PC-3 (cell line): ENCODE data around the gene CLTA. TPM values are rescaled to one million over a fixed set of nuclear protein-coding genes. Genes with fewer than 3 reads are reported as not detected.
"Not testable (repeated sequence)": the region's sequence is repeated elsewhere in the genome, so short reads cannot be mapped to it uniquely, and the experiment has no call there.

Experiments
- ATAC-seq: fragments of 200-7000 bp; cut with Tn5 transposase; 2 replicates; pipeline ENCODE4 v1.9.1; 2020; ENCODE audit warnings: mild to moderate bottlenecking, moderate library complexity
- BruUV-seq: library from RNA; stranded (reverse); fragments of 400-500 nt; replicated peaks from 2 replicates; lab custom pipeline; 2021; lab: Mats Ljungman, UMichigan
- CTCF ChIA-PET: fragments of 300-600 bp; sonication (Branson Sonifier 250); formaldehyde crosslinking; loops from one replicate; lab custom pipeline; 2022; ENCODE audit warnings: antibody characterized with exemption; lab: Charles Lee
- POLR2A ChIA-PET: fragments of 300-600 bp; sonication (Branson Sonifier 250); formaldehyde crosslinking; loops from one replicate; lab custom pipeline; 2022; ENCODE audit warnings: antibody characterized with exemption; ENCODE audit not compliant: unreplicated experiment; lab: Charles Lee
- DNase-seq: peaks from one replicate; pipeline ENCODE4 v3.0.0-alpha.2; 2015
- H2AFZ ChIP-seq: fragments of 300-600 bp; sonication (generic); 2 replicates; pipeline ENCODE4 v1.6.0; 2016; ENCODE audit warnings: antibody characterized with exemption, low read length
- H3F3A ChIP-seq: fragments of 300-600 bp; sonication (generic); one replicate; pipeline ENCODE4 v1.6.0; 2017; ENCODE audit warnings: antibody characterized with exemption, low read length, control low read depth, mild to moderate bottlenecking; ENCODE audit not compliant: unreplicated experiment
- H3K27ac ChIP-seq: fragments of 300-600 bp; sonication (generic); 2 replicates; pipeline ENCODE4 v1.5.1; 2016; ENCODE audit warnings: mild to moderate bottlenecking, low read length
- H3K27me3 ChIP-seq: fragments of 300-600 bp; sonication (generic); 2 replicates; pipeline ENCODE4 v1.6.1; 2016; ENCODE audit warnings: low read length, mixed read lengths
- H3K36me3 ChIP-seq: fragments of 300-600 bp; sonication (generic); 2 replicates; pipeline ENCODE4 v1.6.1; 2016; ENCODE audit warnings: low read depth, mixed run types, low read length, mixed read lengths
- H3K4me1 ChIP-seq: fragments of 300-600 bp; sonication (generic); 2 replicates; pipeline ENCODE4 v1.5.1; 2016; ENCODE audit warnings: low read length; ENCODE audit not compliant: insufficient read depth
- H3K4me2 ChIP-seq: fragments of 300-600 bp; sonication (generic); 2 replicates; pipeline ENCODE4 v1.6.0; 2016; ENCODE audit warnings: low read length
- H3K4me3 ChIP-seq: fragments of 300-600 bp; sonication (generic); 2 replicates; pipeline ENCODE4 v1.5.1; 2016; ENCODE audit warnings: mild to moderate bottlenecking, low read length, mixed read lengths
- H3K79me2 ChIP-seq: fragments of 300-600 bp; sonication (generic); 2 replicates; pipeline ENCODE4 v1.6.1; 2017; ENCODE audit warnings: low read length, mixed read lengths
- H3K9ac ChIP-seq: fragments of 300-600 bp; sonication (generic); 2 replicates; pipeline ENCODE4 v1.6.0; 2016; ENCODE audit warnings: mild to moderate bottlenecking, low read length
- H3K9me2 ChIP-seq: fragments of 300-600 bp; sonication (generic); replicated peaks from 2 replicates; pipeline ENCODE4 v1.6.1; 2016; ENCODE audit warnings: mixed run types, low read length, mixed read lengths
- H3K9me3 ChIP-seq: fragments of 300-600 bp; sonication (generic); 2 replicates; pipeline ENCODE4 v1.6.1; 2016; ENCODE audit warnings: low read length, mixed read lengths
- H4K20me1 ChIP-seq: fragments of 300-600 bp; sonication (generic); 2 replicates; pipeline ENCODE4 v1.6.1; 2016; ENCODE audit warnings: low read length, mixed read lengths
- CTCF ChIP-seq: fragments of 300-600 bp; sonication (generic); conservative IDR thresholded peaks from 2 replicates; pipeline ENCODE4 v1.5.1; 2017; ENCODE audit warnings: antibody characterized with exemption, low read depth, mild to moderate bottlenecking, low read length
- EZH2 ChIP-seq: fragments of 300-600 bp; sonication (generic); IDR thresholded peaks from one replicate; pipeline ENCODE4 v1.6.1; 2017; ENCODE audit warnings: antibody characterized with exemption, mild to moderate bottlenecking, low read length; ENCODE audit not compliant: unreplicated experiment
- EZH2phosphoT487 ChIP-seq: fragments of 300-600 bp; sonication (generic); IDR thresholded peaks from 2 replicates; pipeline ENCODE4 v1.6.1; 2018; ENCODE audit warnings: mild to moderate bottlenecking, antibody characterized with exemption, low read length, borderline replicate concordance
- intact Hi-C: fragments of 100-400 bp; cut with micrococcal nuclease; formaldehyde crosslinking; loops from 2 replicates; pipeline ENCODE4 v1.9.0; 2023
- total RNA-seq: library from RNA; depleted of rRNA; stranded (reverse); fragments of >200 nt; gene quantifications from 2 replicates; pipeline ENCODE4 v1.2.3, GENCODE V29; 2014

CLTA gene
- total RNA-seq, 1 experiment from 2014 or later, result 259 TPM

- H3K36me3 ChIP-seq, H3K4me3 ChIP-seq, H2AFZ ChIP-seq, H3K9me2 ChIP-seq, intact Hi-C loops, H3K4me2 ChIP-seq, H3K27ac ChIP-seq, H3F3A ChIP-seq, H3K27me3 ChIP-seq, ATAC-seq, H4K20me1 ChIP-seq, BruUV-seq, DNase-seq, CTCF ChIA-PET, H3K9me3 ChIP-seq, POLR2A ChIA-PET, H3K79me2 ChIP-seq, H3K9ac ChIP-seq: not testable (repeated sequence)
- H3K4me1 ChIP-seq, result peaks cover 13% of the 10 kb centered on the region
Measured at GRCh38 chr9:36160126-36160525, 30.6 kb upstream of the CLTA start.

- Histone ChIP-seq H3K9me3 (no peaks in the 10 kb centered on the region), H3K27me3 (no peaks in the 10 kb centered on the region), H3F3A (no peaks in the 10 kb centered on the region), H3K79me2 (no peaks in the 10 kb centered on the region), H3K4me3 (no peak overlapping the region), H3K9me2 (no peaks in the 10 kb centered on the region), H3K9ac (no peak overlapping the region), H3K4me2 (no peak overlapping the region), H2AFZ (no peak overlapping the region), H3K4me1 (peaks cover 13% of the 10 kb centered on the region), H4K20me1 (no peaks in the 10 kb centered on the region), H3K27ac (no peak overlapping the region), H3K36me3 (peaks cover 2% of the 10 kb centered on the region; the same call in 1 of the 2 replicates)
- DNase-seq, result no peak
- ChIA-PET POLR2A (interaction anchor here (0.6 kb wide), 1 partner anchor 20 kb away, joined by 3 read pairs; no protein-coding TSS in a partner anchor), CTCF (no interaction called here)
- intact Hi-C loops, result no loop called here
- ATAC-seq, result no peak
- no TSS peak for BruUV-seq
- TF ChIP-seq CTCF (no peak), EZH2 (no peak), EZH2phosphoT487 (no peak)
Measured at GRCh38 chr9:36161187-36161586, 29.5 kb upstream of the CLTA start.

GRCh38 chr9:36162211-36162738, 28.4 kb upstream of the CLTA start:
- Histone ChIP-seq H3K9me2 (no peaks in the 10 kb centered on the region), H3K9ac (no peak overlapping the region), H3K4me1 (peaks cover 13% of the 10 kb centered on the region), H2AFZ (no peak overlapping the region), H3K36me3 (no peaks in the 10 kb centered on the region), H3K4me2 (no peak overlapping the region), H3K9me3 (no peaks in the 10 kb centered on the region), H4K20me1 (no peaks in the 10 kb centered on the region), H3K79me2 (no peaks in the 10 kb centered on the region), H3K27ac (no peak overlapping the region), H3F3A (no peaks in the 10 kb centered on the region), H3K27me3 (no peaks in the 10 kb centered on the region), H3K4me3 (no peak overlapping the region)
- no TSS peak for BruUV-seq
- DNase-seq (no peak), ATAC-seq (no peak)
- POLR2A ChIA-PET, result no interaction called here
- intact Hi-C loops, result no loop called here
- CTCF ChIA-PET, result no interaction called here
- no peak for TF ChIP-seq CTCF
- no peak for TF ChIP-seq EZH2
- no peak for TF ChIP-seq EZH2phosphoT487
